SHP77 (cell line): ENCODE results near the gene FAM83G.

Experiments used
- DNase-seq, 2 experiments: peaks; one replicate each; lab custom pipeline; 2025; lab: John Stamatoyannopoulos, UW

The FAM83G gene

DNA sequence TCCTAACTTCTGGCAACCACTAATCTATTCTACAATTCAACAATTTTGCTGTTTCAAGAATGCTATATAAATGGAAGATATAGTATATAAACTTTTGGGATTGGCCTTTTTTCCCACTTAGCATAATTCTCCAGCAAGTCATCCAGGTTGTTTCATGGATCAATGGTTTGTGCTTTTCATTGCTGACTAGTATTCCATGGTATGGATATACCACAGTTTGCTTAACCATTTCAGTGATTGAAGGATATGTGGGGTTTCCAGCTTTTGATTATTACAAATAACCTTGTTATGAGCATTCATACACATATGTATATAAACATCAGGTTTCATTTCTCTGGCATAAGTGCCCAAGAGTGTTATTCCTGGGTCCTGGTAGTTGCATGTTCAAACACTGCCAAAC, 2.1 kb upstream of the FAM83G start:
- DNase-seq = no peak

DNA sequence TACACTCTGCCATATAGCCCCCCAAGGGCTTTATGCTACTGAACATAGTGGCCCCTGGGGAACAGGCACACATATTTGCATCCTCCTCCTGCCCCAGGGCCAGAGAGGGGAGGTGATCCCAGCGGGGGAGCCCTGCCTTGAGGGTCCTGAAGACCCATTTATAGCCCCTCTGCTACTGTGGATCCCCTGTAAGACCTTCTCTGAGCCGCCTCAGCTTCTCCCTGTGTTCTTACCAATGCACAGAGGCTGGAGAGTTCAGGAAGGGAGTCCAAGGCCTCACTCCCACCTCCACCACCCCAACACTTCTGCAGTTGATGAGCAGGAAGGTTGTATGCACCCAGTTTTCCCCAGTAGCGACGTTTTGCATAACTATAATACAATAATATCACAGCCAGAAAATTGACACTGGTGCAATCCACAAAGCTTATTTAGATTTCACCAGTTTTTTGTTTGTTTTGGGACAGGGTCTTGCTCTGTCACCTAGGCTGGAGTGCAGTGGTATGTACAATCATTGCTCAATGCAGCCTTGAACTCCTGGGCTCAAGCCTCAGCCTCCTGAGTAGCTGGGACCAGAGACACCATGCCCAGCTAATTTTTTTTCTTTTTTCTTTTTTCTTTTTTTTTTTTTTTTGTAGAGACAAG, 1.3 kb upstream of the FAM83G start:
- no peak for DNase-seq

DNA sequence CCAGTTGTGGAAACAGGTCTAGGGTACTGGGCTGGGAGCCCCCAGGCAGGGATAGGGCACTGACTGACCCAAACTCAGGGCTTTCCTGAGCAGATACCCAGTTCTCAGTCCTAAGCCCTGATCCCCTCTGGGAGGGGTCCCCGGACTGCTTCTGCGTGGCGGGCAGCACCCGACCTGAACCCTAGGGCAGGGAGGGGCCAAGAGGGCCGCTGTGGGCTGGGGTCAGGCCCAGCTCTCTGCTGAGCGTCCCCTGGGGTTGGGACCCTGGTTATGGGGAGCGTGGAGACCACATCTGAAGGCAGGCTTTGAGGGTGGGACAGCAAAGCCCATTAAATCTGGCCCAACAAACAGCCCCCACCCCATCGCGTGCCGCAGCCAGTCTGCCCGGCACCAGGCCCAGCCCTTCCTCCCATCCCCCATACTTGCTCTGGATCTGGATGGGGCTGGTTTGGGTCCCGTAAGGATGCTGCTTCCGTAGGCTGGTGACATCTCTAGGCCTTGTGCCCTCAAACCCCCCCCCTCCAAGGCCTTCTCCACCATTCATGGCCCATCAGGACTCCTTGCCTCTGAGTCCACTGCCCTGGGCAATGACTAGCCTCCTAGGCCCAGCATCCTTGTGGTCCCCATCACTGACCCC, 691 bp upstream of the FAM83G start:
- DNase-seq = no peak

DNA sequence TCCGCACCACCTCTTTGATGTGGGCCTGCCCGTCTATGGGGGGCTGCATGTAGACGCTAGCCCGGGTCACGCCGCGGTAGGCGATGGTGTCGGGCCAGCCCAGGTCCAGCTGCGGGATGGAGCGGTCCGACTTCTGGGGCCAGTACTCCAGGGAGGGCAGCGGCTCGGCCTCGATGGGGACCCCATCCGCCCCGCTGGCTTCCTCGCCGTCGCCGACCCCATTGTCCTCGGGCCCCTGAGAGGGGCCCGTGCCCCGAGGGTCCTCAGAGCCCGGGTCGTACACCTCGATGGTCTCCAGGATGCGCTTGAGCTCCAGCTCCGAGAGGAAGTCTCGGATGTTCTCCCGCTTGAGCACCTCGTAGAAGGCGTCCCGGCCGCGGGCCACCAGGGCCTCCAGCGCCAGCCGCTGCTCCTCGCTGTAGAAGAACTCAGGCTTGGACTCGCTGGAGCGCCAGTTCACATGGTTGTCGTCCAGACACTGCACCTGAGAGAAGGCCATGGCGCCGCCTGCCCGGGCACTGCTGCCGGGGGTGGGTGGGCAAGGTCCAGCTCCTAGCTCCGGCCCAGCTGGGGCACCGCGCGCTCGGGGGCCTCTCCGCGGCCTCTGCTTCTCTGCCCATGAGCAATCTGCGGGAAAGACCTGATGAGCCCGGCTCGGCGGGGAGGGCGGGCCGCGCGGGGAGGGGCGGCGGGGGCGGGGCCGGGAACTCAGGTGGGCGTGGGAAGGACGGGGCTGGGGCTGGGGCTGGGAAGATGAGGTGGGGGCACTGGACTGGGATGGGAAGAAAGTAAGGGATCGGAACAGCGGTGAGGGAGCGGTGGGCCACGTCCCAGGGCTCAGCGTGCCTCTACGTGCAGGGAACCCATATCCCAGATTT, 782 bp downstream of the FAM83G start:
- DNase-seq = peak in 1 of 2 experiments; percentile 39

DNA sequence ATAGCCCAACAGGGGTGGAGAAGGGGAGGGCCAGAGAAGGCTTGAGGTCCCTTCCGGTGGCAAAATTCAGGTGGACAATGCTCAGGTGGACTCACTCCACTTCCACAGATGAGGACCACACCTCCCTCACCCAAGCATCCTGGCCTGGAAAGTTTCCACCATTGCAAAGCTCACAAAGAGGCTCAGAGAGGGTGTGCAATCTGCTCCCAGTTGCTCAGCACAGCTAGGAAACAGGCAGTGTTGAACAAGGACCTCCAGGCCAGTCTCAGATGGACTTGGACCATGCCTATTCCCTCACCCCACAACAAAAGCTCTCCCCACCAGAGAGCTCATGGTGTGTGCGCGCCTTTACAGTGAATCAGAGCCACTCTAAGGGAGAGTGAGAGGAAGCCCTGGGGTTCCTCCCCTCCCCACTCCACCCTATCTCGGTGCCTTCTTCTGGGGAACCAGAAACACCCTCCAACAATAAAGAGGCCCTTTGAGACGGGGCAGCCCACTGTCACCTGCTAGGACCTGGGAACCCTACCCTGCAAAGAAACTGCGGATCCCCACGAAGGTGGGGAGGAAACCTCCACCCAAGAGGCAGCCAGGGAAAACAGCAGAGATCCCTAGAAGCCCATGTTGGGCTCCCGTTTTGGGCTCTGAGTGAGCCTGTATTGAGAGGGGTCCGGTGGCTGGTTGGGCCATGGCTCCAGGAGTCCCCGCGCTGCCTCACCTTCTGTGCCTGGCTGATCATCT, 1.6 kb downstream of the FAM83G start:
- no peak for DNase-seq

DNA sequence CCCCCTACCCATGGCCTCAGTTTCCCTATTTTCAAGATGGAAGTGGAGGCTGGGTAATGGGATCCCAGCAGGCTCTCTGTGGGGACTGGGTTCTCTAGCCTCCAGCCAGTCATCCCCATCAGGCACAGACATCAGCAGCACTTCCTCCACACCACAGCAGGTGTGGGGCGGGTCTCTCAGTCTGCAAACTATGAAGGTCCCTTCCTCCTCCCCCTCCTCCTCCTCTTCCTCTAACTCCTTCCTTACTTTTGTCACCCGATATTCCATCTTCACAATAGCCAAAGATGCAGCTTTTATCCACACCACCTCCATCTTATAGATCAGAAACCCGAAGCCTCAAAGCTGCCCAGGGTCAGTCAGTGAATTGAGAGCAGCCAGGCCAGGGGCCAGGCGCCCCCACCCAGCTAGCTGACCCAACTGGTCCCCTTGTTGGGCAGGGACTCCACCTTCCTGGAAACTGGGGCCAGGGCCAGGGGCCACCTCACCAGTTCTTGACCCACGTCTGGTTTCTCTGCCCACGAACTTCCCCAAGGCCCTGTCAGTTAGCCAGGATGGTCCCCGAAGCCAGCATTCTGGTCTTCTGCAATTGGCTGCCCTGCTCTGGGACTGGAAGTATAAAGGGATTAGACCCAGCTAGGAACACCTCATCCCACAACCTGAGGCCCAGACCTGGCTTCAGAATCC, 2.5 kb downstream of the FAM83G start:
- DNase-seq = no peak

DNA sequence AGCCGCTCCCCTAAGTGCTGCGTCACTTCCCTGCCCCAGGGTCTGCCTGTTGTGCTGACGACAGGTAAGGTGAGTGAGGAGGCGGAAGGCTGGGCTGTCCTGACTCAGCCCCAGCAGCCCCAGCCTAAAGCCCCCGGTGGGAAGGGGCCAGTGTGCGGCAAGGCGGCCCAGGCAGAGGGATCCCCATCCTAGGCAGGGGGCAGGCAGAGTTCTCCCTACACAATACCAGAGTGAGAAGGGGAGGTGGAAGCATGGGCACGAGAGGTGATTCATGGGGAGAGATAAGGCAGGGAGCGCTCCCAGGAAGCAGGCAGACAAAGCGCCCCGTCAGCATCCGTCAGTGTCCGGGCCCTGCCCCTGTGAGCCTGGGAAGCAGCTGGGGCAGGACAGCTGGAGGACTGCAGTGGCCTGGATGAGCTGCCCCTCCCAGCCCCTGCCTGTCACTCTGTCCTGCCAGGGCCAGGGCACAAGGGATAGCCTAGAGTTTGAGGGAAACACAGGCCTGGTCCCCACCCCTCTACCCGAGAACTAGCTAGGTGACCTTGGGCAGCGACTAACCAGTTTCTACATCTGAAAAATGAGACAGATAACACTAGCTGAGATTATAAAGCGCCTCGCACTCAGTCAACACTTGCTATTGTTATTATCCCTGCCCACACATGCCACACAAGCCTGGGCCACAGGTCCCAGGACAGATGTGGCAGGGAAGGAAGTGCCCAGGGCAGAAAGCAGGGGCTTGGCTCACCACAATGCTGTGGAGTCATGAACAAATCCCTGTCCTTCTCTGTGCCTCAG, 3.8 kb downstream of the FAM83G start:
- DNase-seq = no peak

DNA sequence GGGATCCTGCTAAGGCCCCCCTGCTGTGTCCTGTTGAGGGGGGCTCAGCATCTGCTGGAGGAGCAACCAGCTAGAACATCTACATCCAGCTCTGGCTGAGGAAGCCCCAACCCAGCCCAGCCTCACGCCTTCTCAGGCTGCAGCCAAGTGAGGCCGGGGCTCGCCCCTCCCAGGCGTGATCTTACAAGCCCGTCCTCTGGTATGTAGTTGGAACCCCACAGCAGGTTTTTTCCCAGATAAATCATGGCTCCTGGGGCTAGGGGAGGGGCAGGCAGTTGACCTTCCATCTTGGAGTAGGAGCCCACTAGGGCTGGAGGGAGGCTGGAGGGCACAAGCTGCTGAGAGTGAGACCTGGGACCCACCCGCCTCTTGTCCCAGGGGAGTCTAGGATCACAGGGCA, 4.7 kb downstream of the FAM83G start:
- no peak for DNase-seq

DNA sequence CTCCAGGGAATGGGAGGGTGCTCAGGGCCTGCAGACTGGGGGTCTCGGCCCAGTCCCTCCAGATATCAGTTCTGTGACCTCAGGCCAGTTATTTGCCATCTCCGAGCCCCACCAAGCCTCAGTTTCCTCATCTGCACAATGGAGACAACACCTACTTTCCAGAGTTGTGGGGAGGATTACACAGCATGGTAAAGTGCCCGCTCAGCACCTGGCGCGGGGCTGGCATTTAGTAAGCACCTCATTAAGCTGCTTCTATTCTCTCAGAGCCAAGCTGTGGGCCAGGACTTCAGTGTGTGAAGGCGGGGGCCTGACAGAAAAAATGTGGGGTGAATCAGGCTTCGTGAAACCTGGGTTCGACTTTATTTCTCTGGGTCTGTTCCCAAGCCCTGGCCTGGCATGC, 5.2 kb downstream of the FAM83G start:
- no peak for DNase-seq

DNA sequence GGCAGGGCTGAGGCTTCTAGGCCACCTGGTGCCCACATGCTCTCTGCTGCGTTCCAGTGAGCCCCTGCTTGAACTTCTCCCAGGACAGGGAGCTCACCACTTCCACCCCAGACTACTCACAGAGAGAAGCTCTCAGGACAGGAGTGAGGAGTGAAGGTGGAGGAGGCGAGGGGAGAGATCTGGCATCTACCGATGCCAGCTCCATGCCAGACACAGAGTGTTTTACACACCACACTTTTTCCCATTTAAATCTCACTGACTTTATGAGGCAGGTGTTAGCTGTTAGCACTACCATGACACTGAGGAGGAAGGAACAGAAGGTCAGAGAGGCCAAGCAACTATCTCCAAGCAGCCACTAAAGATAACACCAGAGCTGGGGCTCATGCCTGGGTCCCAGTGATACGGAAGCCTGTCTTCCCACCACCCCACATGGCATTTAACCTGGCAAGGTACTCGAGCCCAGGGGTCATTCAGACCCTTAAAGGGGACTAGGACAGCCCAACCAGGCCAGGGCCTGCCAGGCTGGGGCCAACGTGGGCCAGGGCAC, 6.8 kb downstream of the FAM83G start:
- DNase-seq = no peak

DNA sequence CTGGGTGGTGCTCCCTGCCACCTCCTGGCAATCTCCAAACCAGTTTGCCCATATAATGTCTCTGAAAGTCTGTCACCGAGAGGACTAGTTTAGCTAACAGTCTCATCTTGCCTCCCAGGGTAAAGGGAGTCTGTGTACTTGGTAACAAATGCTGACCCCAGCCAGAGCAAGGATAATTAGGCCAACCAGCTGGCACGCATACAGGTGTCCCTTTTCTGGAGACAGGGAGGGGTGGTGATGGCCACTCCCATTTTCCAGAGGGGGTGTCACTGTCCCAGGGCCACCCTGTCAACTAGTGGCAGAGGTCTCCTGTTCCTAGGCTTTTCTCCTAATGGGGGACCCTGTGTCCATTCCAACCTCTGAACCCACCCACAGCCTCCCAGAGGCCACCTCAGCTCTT, 8.1 kb downstream of the FAM83G start:
- no peak for DNase-seq

DNA sequence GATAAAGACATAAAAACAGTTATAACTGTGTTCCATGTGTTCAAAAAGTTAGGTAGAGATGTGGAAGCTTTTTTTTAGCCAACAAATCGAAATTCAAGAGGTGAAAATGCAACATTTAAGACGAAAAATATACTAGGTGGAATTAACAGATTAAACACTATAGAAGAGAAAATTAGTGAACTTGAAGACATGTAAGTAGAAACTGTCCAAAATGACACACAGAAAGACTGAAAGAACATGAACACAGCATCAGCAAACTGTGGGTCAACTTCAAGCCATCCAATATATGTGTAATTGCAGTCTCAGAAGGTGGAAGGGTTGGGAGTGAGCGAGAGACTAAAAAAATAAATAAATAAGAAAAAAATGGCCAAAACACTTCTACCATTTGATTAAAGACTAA, 9.3 kb downstream of the FAM83G start:
- no peak for DNase-seq

DNA sequence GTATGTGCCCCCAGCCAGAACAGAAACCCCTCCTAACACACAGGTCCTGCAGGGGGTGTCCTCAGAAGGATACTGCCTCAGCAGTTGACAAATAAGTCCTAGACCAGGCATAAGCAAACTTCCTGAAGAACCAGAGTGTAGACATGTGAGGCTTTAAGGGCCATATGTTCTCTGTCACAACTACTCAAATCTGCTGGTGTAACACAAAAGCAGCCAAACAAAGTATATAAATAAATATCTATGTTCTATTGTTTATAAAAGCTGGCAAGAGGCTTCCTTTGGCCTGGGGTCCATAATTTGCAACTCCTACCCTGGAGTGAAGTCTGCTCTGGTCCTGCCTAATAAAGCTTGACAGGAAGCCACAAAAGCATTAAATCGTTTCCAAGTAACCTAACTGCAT, 9.9 kb downstream of the FAM83G start:
- no peak for DNase-seq

DNA sequence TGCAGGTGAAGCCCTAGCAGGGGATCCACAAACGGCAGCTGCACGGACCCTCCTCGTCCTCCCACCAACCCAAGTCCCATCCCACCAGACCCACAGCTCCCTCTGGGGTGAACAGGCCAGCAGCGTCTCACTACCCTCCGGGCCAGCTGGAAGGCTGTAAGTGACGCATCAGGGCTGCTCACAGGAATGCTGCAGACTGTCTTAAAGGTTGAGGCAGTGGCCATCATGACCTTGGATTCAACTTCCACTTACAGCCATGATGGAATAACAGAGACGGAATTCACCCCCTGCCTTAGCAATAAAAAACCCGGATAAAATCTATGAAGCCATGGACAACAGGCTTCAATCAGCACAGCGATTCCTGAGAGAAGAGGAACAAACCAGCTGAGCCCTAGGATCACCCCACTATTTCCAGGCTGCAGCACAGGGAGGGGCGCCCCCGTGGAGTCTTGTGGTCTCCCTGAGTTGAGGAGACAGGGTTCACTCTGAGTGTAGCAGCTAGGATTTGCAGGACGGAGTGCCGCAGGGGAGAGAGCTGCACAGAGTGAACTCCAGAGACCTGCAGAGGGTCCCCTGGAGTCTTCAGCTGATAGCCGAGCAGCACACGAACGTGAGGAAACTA, 10.5 kb downstream of the FAM83G start:
- DNase-seq = no peak

DNA sequence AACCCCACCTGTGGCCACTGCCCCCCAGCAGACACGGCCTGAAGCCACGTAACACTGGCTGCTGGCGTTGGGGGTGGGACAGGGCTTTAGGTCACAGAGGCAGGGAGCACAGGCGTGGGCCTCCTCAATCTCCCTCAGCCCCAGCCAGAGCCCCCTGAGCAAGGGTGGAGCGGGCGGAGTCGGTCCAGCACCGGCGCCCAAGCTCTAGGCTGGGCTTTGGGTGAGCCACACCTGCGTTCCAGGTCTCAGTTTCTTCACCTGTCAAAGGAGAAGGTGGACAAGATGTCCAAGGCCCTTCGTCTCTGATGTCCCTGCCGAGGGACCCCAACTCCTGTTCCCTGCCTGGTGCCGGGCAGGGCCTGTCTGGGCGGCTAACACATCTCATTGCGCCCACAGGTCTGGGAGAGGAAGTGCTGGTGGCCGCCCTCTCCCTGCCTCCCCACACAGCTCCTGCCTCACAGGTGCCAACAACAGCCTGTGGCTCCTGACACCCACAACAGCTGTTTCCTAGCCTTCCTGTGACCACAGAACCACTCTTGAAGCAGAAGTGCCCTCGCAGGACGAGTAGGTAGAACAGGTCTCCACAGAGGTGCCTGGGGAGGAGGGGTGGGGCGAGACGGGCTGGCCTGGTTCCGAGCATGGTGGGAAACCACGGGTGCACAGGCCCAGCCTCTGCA, 12.0 kb downstream of the FAM83G start:
- no peak for DNase-seq

DNA sequence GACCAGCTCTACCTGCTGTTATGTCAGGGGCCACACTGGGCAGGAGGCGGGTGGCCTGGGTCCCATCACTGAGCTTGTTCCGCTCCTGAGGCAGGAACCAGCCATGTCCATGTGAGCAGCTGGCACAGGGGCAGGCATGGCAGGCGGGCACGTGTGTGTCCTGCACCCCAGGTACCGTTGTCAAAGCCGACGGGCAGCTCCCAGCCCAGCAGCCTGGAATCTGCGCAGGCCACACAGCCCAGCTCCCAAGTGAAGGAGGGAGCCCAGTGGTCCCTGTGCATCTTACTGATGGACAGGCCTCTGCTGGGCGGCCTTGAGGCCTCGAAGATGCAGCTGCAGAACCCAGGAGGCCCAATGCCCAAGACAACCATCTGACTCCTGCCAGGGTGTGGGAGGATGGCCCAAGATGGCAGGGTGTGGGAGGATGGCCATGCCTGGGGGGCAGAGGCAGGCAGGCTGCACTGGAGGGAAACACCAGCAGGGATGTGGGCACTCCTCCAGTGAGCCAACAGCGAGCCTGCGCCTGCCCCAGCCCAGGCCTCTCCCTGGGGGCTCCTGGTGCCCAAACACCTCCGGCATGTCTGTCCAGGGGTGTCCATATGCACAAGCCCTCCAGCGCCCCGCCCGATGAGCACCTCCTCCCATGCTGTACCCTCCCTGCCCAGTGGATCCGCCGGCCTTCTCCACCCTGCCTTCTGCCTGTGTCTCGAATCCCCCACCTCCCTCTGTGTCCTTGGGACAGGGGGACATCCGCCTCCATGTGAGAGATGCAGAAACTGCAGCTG, 12.8 kb downstream of the FAM83G start:
- no peak for DNase-seq

DNA sequence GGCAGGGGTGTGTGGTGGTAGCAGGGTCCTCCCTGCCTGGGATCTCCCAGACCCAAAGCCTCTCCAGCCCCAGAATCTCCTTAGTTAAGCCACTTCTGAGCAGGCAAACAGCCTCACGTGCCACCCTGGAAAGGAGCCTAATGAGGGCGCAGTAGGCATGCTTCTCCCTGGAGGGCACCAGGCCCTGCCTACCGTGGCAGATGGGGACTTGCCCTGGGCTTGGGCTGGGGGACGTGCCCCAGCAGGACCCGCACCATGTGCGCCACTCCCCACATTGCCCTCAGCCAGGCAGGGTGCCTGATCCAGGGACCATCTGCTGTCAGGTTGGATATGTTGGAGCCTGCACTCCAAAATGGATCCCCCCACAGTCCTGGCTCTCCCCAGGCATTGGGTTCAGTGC, 14.2 kb downstream of the FAM83G start:
- DNase-seq = no peak

DNA sequence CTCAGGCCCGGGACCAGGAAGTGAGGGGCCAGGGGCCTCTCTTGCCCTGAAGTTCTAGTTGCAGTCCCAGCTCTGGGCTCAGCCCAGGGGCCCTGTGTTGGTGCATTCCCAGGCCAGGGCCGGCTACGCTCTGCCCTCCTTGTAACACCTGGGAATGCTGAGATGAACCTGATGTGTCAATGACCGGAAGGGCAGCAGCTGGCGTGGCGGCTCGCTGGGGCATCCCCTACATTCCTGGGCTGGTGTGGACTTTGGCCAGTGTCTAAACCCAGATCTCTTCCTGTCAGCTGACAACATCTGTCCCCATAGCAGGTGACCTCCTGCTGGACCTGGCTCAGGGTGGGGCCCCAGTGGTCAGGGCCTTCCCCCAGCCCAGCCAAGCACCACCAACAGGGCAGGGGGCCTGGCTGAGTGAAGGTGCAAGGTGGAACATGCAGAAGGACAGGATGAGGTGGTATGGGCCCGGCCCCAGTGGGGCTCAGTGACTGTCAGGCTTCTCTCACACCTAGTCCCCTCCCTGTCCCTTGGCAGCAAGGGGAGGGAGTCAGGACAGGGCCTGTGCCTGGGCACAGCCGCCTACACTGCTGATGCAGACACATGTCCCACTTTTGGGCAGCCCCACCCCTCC, 15.9 kb downstream of the FAM83G start:
- no peak for DNase-seq
